ENCODE results near the gene ITPK1.

Gene ITPK1

DNA sequence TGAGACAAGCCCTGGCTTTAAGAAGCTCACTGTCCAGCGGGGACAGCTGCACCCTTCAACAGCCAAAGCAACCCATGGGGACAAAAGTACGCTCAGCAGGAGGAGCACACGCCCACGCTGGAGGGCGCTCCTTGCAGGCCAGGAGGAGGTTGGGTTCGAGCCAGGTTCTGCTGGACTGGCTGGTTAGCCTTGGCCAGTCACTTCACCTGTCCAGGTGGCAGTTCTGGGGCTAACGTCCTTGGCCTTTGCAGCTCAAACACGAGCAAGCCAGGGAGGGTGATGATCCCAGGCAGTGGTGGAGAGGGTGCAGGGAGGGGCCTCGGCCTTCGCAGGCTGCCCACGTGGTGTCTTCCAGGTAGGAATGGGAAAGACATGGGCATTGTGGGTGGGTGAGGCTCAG is 179.6 kb downstream of the ITPK1 start:
- DNase-seq (ENCODE audit: low spot score) = no peak

DNA sequence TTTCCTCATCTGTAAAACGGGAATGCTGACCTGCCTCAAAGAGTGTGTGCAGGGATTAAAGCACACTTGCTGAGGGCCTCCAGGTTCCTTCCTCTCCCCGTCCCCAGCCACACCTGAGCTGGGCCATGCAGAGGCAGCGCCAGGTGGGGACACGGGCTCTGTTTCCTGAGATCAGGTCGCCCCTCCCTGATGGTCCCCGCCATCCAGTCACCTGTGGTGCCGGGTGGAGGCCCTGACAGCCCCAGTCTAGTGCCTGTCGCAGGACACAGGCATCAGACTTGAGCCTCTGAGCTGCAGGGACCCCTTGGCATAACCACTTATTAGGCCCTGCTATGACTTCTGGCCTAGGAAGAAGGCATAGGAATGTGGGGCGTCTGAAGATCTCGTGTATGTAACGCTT is 180.3 kb downstream of the ITPK1 start:
- no peak for DNase-seq (ENCODE audit: low spot score)

DNA sequence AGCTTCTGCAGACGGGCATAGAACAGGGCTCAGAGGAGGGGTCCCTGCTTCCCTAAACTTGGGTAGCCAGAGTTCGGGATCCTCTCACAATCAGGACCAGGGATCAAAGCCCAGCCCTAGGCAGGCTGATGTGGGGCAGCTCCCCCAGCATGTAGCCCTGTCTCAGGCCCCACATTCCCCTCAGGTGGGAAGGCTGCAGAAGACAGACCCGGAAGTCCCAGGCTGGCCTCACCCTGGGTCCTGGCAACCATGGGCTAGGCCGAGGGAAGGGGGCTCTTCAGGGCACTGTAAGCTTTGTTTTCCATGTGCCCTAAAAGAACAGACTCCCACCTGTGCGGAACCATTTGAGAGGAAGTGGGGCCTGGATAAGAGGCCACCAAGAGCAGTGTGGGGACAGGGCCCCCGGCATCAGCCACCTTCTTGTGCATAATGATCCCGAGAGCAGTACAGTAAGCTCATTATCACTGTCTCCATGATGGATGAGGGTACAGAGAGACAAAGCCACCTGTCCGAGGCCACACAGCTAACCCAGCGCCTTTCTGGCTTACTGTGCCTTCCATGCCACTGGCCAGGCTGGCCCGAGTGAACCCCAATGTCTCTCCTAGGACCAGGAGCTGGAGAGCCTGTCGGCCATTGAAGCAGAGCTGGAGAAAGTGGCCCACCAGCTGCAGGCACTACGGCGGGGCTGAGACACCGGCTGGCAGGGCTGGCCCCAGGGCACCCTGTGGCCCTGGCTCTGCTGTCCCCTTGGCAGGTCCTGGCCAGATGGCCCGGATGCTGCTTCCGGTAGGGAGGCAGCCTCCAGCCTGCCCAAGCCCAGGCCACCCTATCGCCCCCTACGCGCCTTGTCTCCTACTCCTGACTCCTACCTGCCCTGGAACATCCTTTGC is 181.3 kb downstream of the ITPK1 start:
- no peak for DNase-seq (ENCODE audit: low spot score)

DNA sequence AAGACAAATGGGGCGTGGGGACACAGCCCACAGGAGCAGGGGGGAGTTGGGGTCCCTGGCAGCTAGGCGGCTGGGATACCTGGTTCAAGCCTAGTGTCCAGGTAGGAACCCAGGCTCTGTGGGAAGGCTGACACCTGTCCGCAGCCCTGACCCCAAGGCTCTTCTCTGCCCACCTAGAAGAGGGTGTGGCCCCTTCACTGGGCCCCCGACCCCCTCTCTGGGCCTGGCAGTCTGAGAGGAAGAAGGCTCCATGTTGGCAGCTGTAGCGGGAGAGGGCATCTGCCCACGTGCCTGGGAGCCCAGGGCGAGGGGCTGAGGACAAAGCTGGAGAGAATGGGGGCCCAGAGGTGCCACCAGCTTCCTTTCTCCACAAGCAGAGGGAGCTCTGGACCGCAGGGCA is 182.2 kb downstream of the ITPK1 start:
- DNase-seq (ENCODE audit: low spot score) = no peak

DNA sequence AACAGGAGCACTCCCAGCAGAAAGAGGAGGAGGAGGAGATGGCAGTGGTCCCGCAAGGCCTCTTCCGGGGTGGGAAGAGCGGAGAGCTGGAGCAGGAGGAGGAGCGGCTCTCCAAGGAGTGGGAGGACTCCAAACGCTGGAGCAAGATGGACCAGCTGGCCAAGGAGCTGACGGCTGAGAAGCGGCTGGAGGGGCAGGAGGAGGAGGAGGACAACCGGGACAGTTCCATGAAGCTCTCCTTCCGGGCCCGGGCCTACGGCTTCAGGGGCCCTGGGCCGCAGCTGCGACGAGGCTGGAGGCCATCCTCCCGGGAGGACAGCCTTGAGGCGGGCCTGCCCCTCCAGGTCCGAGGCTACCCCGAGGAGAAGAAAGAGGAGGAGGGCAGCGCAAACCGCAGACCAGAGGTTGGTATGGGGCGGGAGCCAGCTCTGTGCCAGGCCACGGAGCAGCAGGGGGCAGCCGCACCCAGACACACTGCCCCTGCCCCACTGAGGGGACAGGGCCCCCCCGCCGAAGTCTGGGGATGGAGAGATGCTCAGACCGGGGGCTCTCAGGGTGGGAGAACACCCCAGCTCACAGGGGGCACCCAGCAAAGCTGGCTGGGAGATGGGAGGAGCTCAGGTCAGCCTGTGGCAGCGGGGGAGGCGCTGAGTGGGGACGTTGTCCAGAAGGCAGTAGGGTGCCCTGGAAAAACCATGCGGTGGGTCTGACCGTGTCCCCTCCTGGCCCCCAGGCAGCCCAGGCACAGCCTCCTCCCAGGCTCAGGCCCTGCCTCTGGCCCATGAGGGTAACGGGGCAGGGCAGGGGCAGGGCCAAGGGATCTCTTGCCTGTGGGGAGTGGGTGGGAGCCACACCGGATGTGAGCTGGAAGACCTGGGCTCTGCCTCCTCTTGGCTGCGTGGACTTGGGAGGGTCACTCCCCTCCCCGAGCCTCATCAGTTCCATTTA is 183.0 kb downstream of the ITPK1 start:
- DNase-seq (ENCODE audit: low spot score) = no peak

DNA sequence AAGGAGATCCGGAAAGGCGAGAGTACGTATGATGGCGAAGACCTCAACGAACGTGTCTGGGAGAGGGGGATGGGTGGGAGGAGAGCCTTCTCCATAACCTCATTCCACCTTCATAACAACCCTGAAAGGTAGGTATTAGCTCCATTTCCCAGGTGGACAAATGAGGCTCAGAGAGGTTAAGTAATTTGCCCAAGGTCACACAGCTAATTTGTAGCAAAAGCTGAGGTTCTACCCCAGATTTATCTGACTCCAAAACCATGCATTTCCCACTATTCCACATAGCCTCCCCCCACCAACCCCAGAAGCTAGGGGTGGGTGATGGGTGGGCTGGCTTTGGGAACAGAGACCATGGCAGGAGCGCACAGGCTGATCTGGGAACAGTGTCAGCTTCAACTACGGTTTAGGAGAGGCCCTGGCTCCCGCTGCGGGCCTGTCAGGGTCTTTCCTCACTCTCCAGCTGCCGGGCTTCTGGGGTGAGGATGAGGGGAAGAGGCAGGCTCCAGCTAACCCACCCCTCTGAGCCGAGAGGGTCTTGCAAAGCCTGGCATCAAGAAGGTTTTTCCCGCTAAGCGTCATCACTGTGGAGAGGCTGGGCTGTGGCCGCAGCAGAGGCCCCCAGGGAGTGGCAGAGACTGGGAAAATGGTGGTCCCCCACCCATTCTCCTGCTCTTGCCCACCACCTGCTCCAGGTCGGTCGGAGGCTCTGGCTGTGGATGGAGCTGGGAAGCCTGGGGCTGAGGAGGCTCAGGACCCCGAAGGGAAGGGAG is 183.9 kb downstream of the ITPK1 start:
- no peak for DNase-seq (ENCODE audit: low spot score)

DNA sequence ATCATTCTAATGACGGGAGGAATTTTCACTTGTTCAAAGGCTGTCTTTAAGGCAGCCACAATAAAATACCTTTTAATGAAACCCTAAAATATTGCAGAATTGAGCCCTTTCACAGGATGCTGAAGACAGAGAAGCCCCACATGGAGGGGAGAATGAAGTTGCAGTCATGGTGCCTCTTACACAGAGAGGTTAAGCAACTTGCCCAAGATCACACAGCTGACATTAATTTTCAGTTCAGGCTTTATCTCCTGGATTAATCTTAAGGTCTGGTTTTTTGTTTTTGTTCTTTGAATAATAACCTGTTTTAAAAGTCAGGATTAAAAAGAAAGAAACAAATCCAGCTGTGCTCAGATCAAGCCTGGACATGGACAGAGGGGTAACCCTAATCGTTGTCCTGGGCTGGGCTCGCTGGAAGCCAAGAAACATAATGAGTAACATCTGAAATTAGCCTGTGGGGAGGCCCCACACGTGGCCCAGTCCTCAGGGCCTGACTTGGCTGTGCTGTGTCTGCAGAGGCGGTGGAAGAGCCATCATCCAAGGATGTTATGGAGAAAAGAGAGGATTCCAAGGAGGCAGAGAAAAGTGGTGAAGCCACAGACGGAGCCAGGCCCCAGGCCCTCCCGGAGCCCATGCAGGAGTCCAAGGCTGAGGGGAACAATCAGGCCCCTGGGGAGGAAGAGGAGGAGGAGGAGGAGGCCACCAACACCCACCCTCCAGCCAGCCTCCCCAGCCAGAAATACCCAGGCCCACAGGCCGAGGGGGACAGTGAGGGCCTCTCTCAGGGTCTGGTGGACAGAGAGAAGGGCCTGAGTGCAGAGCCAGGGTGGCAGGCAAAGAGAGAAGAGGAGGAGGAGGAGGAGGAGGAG is 184.8 kb downstream of the ITPK1 start:
- DNase-seq (ENCODE audit: low spot score) = no peak

DNA sequence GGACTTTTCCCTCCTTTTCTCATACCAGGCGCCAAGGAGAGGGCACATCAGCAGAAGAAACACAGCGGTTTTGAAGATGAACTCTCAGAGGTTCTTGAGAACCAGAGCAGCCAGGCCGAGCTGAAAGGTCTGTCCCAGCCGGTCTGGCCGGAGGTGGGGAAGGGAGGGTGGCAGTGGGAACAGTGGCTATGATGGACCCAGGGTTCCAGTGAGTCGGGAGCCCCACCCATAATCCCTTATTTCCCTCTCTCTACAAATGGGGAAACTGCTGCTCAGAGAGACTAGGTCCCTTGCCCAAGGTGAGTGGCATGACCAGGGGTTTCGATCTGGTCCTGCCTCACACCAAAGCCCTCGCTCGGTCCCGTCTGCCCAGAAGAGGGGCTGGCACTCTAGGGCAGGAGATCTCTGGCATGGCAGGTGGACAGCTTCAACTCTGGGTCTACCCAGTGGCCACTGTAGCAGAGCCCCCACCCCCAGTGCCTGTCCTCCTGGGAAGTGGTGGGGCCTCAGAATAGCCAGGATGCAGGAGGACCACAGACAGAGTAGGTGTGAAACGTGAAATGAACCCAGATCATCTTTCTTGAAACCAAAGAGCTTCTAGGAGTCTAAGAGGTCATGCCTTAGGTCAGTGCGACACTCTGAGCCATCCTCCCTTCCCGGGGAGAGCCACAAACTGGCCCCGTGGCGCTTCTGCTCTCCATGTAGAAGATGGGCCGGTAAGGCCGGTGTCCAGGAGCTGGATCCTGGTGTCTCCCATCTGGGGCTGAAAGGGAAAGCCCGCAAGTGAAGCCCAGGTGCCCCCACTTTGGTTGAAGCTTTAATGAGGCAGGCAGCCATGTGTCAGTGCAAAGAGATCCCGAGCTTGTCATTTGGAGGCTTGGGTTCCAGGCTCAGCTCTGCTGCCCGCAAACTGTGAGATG is 185.8 kb downstream of the ITPK1 start:
- DNase-seq (ENCODE audit: low spot score) = no peak

DNA sequence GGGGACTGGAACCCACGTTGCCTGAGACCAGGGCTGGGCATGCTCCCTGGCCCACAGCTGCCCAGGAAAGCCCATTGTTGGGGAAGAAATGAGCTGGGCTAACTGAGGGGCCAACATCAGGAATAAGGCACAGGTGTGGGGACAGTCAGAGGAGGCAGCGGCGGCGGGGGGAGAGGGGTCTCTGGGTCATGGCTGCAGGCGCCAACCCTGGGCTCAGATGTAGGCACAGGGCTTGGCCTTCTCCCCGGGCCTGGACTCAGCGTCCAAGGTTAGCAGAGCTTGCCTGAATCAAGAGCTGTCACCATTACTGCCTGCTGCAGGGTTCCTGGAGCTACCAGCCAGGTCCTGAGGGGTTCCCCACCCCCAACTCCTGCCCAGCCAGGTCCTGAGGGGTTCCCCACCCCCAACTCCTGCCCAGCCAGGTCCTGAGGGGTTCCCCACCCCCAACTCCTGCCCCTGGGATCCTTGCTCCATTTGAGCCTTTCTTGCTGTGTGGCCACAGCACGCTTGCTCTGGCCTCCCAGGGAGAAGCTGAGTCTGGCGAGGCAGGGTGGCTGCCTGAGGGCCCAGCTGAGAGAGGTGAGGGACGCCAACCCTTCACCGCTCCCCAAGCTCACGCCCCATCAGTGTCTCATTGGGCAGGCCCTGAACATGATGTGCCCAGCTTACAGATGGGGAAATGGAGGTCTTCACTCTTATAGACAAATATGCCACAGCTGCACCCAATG is 186.6 kb downstream of the ITPK1 start:
- DNase-seq (ENCODE audit: low spot score) = no peak

DNA sequence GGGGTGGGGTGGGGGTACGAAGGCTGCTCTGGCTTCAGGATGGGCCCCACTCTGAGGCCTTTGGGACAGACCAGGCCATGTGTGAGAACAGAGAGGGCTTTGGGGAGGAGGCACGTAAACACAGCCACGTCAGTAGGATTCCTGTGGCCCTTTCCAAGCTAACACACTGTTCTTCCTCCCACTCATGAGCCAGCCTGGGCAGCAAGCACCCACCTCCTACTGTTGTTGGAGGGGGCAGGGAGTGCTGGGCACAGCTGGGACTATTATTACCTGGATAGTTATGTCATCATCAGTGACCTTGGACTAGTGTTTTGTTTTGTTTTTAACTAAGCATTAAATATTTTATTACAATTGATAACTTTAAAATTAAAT is 187.5 kb downstream of the ITPK1 start:
- no peak for DNase-seq (ENCODE audit: low spot score)

DNA sequence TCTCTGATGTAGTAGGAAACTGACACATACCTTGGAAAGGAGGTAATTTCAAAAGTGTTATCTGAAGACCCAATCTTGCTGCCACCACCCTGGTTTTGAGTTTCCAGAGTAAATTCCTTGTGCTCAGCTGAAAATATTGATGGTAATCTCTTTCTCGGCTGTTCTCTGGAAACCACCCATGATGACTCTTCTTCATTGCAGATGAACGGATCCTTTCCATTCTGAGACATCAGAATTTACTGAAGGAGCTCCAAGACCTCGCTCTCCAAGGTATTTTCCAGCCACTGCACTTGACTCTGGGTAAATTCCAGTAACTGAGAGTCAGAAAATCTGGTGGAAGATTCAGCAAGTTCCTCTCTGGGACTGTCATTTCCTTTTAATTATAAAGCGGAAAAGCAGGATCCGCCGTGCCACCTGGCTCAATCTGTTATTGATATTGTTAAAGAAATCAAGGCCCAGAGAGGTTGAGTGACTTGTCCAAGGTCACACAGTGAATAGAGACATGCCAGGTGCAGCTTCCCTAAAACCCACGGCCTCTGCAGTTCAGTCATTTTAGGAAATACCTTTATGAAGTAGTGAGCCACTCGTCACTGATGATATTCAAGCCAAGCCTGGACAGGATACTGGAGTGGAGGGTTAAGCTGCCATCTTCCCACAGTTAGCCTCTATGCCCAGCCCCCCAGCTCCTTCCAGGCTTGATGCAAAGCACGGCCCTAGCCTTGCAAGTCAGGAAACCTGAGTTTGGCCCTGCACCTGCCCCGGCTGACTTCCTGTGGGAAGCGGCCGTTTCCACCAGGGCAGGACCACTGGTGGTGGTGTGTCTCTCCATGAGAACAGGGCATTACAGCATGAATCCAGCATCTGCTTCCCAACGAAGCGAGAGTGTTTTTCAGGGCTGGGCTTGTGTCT is 188.1 kb downstream of the ITPK1 start:
- no peak for DNase-seq (ENCODE audit: low spot score)

DNA sequence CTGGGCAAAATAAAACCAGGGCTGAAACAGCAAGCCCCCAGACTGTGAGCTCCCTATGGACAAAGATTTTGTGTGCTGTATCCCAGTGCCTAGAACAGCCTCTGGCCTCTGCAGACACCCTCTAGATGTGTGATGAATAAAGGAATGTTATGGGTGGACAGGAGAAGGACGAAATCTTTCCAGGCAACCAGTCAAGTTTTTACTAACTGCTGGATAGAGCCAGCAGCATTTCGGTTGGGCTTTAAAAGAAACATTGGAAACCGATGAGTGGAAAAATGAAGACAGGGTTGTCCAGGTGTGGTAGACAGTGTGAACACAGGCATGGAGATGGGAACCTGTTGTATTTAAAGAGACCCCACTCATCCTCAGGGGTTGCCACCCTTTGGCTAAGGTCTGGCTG is 188.8 kb downstream of the ITPK1 start:
- DNase-seq (ENCODE audit: low spot score) = no peak

DNA sequence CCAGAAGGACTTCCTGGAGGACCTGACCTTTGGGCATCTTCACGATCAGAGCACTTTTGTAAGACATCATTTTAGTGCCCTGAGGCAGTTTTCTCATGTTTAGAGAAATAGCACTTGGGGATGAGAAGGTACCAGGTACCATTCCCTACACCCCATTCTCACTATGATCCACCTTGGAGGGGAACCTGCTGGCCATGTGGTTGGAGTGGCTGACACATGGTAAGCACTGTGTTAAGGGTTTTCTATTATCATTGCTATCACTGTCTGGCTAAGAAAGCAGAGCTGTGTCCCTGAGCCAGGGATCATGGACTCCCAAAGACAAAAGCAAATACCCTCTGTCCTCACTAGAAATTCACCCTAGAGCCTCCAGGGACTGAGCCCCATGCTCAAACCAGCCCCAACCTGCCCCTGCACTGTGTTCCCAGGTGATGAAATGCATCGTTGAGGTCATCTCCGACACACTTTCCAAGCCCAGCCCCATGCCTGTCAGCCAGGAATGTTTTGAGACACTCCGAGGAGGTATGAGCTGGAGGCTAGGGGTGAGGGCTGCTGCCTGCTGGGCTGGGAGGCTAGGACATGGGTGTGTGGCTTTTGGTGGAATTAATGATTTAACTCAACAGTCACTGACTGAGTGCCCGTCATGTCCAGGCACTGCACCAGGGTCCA is 189.4 kb downstream of the ITPK1 start:
- DNase-seq (ENCODE audit: low spot score) = no peak

DNA sequence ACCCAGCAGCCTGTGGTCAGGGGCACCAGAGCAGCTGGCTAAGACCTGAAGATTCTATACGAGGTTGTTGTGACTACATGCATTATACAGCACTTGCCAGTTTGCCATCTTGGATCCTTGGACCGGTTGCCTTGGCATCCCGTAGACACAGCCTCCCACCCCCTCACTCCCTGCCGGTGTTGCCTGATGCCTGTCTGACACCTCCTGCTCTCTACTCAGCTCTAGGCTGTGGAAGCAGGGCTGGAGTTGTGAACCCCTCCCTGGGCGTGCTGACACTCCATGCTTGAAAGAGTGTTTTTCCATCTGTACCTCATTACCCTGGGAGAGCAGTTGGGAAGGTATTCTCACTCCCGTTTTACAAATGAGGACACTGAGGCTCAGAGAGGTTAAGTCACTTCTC is 190.3 kb downstream of the ITPK1 start:
- DNase-seq (ENCODE audit: low spot score) = no peak

DNA sequence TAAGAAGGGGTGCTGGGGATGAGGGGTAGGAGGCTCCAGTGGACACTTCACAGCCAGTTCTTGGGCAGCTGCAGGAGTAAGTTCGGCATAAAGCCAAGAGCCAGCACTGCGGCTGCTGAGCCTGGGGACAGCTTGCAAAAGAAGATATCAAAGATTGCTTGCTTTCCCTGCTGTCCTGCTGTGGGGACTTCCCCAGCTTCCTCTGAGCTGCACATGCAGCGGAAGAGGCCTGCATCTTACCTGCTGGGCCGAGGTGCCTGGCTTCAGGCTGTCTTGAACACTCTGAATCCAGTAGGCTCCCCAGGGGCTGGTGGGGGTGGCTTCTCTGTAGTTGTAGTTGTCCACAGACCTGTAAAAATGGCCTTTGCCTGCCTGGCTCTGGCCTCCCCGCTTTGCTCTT is 191.5 kb downstream of the ITPK1 start:
- no peak for DNase-seq (ENCODE audit: low spot score)

DNA sequence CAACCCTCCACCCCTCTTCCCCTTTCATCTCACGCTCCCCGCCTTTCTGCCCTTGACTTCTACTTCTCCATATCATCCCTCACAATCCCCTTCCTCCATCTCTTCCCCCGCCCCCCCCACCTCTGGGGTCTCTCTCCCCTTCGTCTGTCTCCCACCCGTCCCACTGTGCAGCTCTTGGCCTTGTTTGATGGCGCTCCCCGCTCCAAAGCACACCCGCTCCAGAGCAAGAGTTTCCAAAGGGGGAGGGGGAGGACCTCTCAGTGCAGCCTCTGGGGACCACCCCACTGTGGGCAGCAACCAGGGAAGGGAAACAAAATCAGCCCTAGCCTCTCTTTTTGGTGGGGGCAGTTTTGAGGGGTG is 192.0 kb downstream of the ITPK1 start:
- DNase-seq (ENCODE audit: low spot score) = no peak

DNA sequence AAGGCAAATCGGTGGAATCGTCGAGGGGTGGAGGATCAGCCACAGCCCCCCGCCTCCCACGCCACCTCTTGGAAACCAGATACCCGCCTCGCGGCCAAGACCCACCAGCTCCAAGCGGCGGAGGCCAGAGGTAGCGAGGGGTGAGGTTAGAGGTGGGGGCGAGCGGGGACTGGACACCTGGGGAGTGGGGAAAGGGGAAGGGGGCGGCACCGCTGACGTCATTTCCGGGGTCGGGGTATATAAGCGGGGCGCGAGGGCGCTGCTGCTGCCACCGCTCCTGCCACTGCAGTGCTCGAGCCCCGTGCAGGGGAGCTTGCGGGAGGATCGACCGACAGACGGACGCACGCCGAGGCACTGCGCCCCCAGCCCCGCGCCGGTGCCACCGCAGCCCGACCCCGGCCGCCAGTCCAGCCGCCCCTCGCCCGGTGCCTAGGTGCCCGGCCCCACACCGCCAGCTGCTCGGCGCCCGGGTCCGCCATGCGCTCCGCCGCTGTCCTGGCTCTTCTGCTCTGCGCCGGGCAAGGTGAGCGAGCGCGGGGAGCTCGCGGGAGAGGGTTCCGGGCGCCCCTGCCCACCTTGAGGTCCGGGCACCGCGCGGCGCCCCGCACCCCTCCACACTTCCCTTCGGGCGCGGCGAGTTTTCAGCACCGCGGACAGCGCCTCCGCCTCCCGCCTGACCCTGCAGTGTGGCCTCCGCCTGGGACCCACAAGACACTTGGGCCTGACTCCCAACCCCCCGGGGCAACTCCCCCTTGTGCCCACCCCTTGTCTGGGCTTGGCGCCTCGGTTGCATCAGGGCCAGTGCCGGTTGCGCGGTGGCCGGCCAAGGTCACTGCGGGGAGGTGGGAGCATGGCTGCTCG is 192.6 kb downstream of the ITPK1 start, which contains the start of gene CHGA:
Gene CHGA, plus strand, starts transcription at position 268 of the 861 bp plus-strand sequence. Its CDS starts 210 bp downstream, at position 478.
- DNase-seq (ENCODE audit: low spot score) = peak; percentile 28
